IgD-negative memory B cell (primary cell): ENCODE results near the gene WDR18. TPM values are rescaled to one million over a fixed set of nuclear protein-coding genes. Genes with fewer than 3 reads are reported as not detected.
A peak's percentile ranks its signal among the peaks of the same experiment; 100 is the strongest.

Experiments
- H3K27ac Mint-ChIP-seq, 3 donors: one replicate each; pipeline ENCODE4 v1.8.0; 2020 to 2022; ENCODE audit warnings: mild to moderate bottlenecking in 3 of 3, mixed read lengths in 3 of 3, moderate library complexity in 1 of 3
- H3K27me3 Mint-ChIP-seq: one replicate; pipeline ENCODE4 v1.8.0; 2021; ENCODE audit warnings: mixed read lengths
- H3K36me3 Mint-ChIP-seq: one replicate; pipeline ENCODE4 v1.8.0; 2020; ENCODE audit warnings: mild to moderate bottlenecking, mixed read lengths
- H3K4me1 Mint-ChIP-seq, 3 donors: one replicate each; pipeline ENCODE4 v1.8.0; 2020 to 2022; ENCODE audit warnings: mixed read lengths in 3 of 3, mild to moderate bottlenecking in 1 of 3
- H3K4me3 Mint-ChIP-seq, 4 donors: one replicate each; pipeline ENCODE4 v1.8.0; 2020 to 2022; ENCODE audit warnings: mild to moderate bottlenecking in 4 of 4, mixed read lengths in 4 of 4, moderate library complexity in 3 of 4
- H3K9me3 Mint-ChIP-seq, 3 donors: one replicate each; pipeline ENCODE4 v1.8.0; 2020 to 2021; ENCODE audit warnings: mixed read lengths in 3 of 3, mild to moderate bottlenecking in 1 of 3
- polyA plus RNA-seq: library from polyadenylated mRNA; unstranded; fragments of 300-500 nt; fragmentation: Illumina TruSeq; gene quantifications from one replicate; pipeline ENCODE4 v1.2.3, GENCODE V29; 2021

Gene WDR18
- polyA plus RNA-seq, 1 donor from 2014 or later = 53.4 TPM

DNA sequence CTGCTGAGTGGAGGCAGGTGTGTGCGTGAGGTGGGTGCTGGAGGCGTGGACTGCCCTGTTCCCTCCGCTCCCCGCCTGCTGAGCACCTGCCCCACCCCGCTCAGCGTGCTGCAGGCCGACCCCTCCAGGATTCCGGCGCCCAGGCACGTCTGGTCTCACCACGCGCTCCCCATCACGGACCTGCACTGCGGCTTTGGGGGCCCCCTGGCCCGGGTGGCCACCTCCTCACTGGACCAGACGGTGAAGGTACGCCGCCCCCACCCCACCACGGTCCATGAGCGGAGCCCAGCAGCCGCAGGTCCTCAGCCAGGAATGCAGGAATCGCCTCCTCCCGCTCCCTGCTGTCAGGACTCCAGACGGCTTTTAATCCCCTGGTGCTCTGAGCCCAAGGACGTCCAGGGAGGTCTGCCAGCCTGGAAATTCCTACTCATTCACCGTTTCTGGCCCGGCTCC lies 6.0 kb downstream of the WDR18 start:
- Mint-ChIP-seq H3K36me3 (peaks cover 2% of the 10 kb centered on the region), H3K4me3 (no peak overlapping the region), H3K27me3 (no peaks in the 10 kb centered on the region), H3K4me1 (peaks cover 0 to 4% (median 0%) of the 10 kb centered on the region in 3 donors), H3K9me3 (no peaks in the 10 kb centered on the region), H3K27ac (no peak overlapping the region)

DNA sequence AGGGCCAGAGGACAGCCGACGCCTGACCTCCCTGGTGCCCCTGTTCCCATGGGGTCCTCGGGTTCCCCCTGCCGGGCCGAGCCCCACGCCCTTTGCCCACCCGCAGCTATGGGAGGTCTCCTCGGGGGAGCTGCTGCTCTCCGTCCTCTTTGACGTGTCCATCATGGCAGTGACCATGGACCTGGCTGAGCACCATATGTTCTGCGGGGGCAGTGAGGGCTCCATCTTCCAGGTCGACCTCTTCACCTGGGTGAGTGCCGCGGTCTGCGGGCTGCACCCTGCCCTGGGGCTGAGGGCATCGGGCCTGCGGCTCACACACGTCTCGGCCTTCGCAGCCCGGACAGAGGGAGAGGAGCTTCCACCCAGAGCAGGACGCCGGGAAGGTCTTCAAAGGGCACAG lies 6.6 kb downstream of the WDR18 start:
- peaks cover 0 to under 1% (median 0%) of the 10 kb centered on the region in 3 donors for H3K4me1 Mint-ChIP-seq
- no peak overlapping the region for H3K27ac Mint-ChIP-seq
- no peaks in the 10 kb centered on the region for H3K27me3 Mint-ChIP-seq
- H3K9me3 Mint-ChIP-seq = no peaks in the 10 kb centered on the region
- H3K4me3 Mint-ChIP-seq = no peak overlapping the region
- H3K36me3 Mint-ChIP-seq = peaks cover 2% of the 10 kb centered on the region

DNA sequence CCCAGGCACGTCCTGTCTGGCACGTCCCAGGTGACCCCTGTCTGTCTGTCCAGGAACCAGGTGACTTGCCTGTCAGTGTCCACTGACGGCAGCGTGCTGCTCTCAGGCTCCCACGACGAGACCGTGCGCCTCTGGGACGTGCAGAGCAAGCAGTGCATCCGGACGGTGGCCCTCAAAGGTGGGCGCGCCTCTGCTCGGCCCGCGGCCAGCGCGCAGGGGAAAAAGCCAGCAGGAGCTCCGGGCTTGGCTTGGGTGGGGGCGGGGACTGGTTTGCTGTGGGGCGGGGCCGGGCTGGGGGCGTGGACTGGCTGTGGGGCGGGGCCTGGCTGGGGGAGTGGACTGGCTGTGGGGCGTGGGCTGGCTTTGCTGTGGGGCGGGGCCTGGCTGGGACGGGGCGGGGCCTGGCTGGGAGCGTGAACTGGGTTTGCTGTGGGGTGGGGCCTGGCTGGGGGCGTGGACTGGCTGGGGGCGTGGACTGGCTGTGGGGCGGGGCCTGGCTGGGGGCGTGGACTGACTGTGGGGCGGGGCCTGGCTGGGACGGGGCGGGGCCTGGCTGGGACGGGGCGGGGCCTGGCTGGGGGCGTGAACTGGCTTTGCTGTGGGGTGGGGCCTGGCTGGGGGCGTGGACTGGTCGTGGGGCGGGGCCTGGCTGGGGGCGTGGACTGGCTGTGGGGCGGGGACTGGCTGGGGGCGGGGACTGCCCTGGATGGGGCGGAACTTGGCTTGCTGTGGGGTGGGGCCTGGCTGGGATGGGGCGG lies 7.2 kb downstream of the WDR18 start:
- H3K4me1 Mint-ChIP-seq = peaks cover 0 to 2% (median under 1%) of the 10 kb centered on the region in 3 donors
- H3K27me3 Mint-ChIP-seq = peaks cover under 1% of the 10 kb centered on the region
- no peak overlapping the region for H3K4me3 Mint-ChIP-seq
- peaks cover 2% of the 10 kb centered on the region for H3K36me3 Mint-ChIP-seq
- H3K27ac Mint-ChIP-seq = no peak overlapping the region
- no peaks in the 10 kb centered on the region for H3K9me3 Mint-ChIP-seq

DNA sequence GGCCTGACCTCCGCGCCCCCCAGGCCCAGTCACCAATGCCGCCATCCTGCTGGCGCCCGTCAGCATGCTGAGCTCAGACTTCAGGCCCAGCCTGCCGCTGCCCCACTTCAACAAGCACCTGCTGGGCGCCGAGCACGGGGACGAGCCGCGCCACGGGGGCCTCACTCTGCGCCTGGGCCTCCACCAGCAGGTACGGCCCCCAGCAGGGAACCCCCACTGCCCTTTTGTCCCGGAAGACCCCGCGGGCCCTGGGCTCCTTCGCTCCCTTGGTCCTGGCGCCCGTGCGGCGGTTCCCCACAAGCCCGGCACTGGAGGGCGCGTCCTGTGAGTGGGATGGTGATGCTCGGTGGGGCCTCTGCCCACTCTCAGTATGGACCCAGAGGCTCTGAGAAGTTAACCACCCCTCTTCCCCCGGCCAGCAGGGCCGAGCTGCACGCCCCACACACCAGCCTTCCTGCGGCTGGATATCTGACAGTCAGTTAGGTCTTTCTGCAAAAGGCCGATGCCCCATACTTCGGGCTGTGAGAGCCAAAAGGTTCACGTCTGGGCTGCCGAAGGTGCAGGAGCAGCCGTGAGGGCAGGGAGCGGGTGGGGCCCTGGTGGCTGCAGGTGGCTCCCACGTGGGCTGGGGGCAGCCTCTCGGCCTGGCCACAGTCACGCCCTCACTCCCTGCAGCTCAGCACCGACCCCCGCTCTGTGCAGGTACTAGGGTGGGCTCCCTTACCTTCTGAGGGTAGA lies 8.0 kb downstream of the WDR18 start:
- peaks cover 0 to 7% (median 5%) of the 10 kb centered on the region in 3 donors for H3K4me1 Mint-ChIP-seq
- no peaks in the 10 kb centered on the region for H3K9me3 Mint-ChIP-seq
- no peak overlapping the region for H3K27ac Mint-ChIP-seq
- H3K4me3 Mint-ChIP-seq = no peak overlapping the region
- peaks cover 2% of the 10 kb centered on the region for H3K36me3 Mint-ChIP-seq
- H3K27me3 Mint-ChIP-seq = peaks cover 8% of the 10 kb centered on the region

DNA sequence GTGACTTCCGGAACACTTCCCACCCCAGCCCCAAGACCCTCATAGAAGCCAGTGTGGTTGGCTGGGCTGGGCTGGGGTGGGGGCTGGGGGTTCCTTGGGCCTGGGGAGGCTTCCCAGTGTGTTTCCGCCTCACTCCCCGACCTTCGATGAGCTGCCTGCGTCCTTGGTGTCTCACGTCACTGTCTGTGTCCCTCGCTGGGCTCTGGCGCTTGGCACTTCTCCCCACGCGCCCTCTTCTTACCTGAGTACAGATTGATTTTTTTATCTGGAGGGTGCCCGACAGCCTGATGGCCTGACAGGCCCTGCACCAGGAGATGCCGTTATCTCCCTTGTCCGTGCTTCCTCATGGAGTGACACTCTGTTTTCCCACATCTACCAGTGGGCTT lies 8.5 kb downstream of the WDR18 start:
- H3K27ac Mint-ChIP-seq = peak overlapping the region in 1 of 3 donors; percentile 53
- H3K4me1 Mint-ChIP-seq = peaks cover 0 to 7% (median 5%) of the 10 kb centered on the region in 3 donors
- H3K9me3 Mint-ChIP-seq = no peaks in the 10 kb centered on the region
- peaks cover 14% of the 10 kb centered on the region for H3K27me3 Mint-ChIP-seq
- H3K36me3 Mint-ChIP-seq = peaks cover 2% of the 10 kb centered on the region
- no peak overlapping the region for H3K4me3 Mint-ChIP-seq

DNA sequence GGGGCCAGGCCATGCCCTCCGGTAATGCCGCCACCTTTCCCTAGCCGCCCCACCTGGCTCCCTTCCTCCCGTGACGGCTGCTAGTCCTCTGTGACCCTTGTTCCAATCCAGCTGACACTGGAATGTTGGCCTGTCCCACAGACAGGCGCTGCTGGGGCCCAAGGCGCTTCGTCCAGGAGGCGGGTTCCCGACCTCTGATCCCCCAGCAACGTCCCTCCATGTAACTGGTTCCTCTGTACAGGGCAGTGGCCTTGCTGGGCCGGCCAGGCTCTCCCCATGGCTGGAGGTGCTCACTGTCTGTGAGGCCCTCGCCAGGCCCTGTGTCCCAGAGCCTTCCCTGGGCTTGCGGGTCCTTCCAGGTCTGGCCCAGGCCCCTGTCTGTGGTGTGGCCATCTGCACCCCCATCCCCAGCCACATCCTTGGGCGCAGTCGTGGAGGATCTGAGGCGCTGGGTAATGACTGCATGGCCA lies 9.3 kb downstream of the WDR18 start:
- peaks cover 21% of the 10 kb centered on the region for H3K27me3 Mint-ChIP-seq
- no peak overlapping the region for H3K27ac Mint-ChIP-seq
- H3K9me3 Mint-ChIP-seq = no peaks in the 10 kb centered on the region
- peaks cover 0 to 7% (median 5%) of the 10 kb centered on the region in 3 donors for H3K4me1 Mint-ChIP-seq
- peaks cover 2% of the 10 kb centered on the region for H3K36me3 Mint-ChIP-seq
- no peak overlapping the region for H3K4me3 Mint-ChIP-seq

DNA sequence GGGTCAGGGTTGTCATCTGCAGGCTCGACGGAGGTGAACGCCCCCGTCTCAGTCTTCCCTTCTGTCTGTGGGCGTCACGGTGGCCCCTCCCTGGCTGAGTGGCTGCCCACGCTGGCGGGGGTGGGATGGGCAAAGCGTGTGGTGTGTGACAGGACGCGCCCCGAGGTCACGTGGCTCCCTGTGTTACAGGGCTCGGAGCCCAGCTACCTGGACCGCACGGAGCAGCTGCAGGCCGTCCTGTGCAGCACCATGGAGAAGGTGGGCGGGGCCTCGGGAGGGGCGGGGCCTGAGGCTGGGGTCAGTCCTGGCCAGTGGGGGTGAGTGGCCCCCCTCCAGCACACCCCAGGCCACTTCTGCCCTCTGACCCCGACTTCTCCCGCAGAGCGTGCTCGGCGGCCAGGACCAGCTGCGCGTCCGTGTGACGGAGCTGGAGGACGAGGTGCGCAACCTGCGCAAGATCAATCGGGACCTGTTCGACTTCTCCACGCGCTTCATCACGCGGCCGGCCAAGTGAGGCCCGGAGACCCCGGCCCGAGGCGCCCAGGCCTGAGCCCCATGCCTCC lies 9.8 kb downstream of the WDR18 start:
- Mint-ChIP-seq H3K36me3 (peaks cover 2% of the 10 kb centered on the region), H3K27ac (no peak overlapping the region), H3K27me3 (peaks cover 25% of the 10 kb centered on the region), H3K4me3 (no peak overlapping the region), H3K9me3 (no peaks in the 10 kb centered on the region), H3K4me1 (peaks cover 0 to 7% (median 5%) of the 10 kb centered on the region in 3 donors)

DNA sequence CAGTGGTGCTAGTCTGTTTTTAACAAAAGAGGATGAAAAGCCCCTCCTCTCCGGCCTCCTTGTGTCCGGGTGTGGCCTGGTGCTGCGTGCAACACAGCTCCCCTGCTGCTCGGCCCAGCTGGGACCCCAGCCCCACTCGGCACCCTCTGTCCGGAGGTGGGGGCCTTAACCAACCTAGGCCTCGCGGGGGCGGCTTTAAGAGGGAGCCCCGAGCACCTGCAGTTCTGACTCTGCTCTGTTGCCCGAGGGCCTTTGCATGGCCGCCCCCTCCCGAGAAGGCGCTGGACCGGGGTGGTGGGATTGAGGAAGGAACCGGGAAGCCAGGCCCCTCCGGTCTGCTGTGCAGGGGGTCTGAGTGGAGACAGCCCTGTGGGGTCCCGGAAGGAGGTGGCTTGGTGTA lies 10.4 kb downstream of the WDR18 start:
- Mint-ChIP-seq H3K36me3 (peaks cover 2% of the 10 kb centered on the region), H3K4me1 (peaks cover 0 to 7% (median 5%) of the 10 kb centered on the region in 3 donors), H3K4me3 (no peak overlapping the region), H3K27ac (no peak overlapping the region), H3K27me3 (peaks cover 29% of the 10 kb centered on the region), H3K9me3 (no peaks in the 10 kb centered on the region)

DNA sequence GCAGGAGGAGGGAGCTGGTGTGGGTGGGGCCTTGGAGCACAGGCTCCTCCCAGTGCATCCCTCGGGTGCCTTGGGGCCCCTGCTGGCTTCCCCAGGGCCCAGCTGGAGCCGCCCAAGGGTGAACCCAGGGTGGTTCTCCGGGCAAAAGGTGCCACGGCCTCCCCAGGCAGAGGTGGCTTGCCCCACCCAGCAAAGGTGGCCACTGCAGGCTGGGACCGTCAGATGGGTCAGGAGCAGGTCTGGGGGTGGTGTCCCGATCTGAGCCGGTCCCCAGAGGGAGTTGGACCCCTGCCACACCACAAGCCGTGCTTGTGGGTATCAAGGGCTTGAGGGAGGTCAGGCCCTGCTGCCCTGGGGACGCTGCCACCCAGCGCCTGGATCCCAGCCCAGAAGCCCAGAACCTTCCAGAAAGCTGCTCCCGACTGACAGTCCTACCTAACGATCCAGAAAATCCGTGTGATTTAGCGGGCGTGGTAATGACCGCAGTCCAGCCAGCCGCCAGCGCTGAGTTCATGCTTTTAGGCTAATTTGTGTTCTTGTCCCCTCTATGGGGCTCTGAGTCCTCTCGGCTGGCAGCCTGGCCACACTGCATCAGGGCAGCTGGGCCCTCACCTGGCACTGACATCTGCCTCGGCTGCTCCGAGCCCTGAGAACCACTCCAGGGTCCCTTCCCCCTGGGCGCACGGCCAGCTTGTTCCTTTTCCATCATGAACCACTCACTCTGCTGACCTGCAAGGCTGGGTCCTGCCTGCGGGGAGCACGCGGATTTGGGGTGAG lies 11.1 kb downstream of the WDR18 start:
- H3K36me3 Mint-ChIP-seq = peaks cover 2% of the 10 kb centered on the region
- H3K27ac Mint-ChIP-seq = no peak overlapping the region
- peaks cover 29% of the 10 kb centered on the region for H3K27me3 Mint-ChIP-seq
- H3K4me3 Mint-ChIP-seq = no peak overlapping the region
- no peaks in the 10 kb centered on the region for H3K9me3 Mint-ChIP-seq
- peaks cover 0 to 7% (median 5%) of the 10 kb centered on the region in 3 donors for H3K4me1 Mint-ChIP-seq

DNA sequence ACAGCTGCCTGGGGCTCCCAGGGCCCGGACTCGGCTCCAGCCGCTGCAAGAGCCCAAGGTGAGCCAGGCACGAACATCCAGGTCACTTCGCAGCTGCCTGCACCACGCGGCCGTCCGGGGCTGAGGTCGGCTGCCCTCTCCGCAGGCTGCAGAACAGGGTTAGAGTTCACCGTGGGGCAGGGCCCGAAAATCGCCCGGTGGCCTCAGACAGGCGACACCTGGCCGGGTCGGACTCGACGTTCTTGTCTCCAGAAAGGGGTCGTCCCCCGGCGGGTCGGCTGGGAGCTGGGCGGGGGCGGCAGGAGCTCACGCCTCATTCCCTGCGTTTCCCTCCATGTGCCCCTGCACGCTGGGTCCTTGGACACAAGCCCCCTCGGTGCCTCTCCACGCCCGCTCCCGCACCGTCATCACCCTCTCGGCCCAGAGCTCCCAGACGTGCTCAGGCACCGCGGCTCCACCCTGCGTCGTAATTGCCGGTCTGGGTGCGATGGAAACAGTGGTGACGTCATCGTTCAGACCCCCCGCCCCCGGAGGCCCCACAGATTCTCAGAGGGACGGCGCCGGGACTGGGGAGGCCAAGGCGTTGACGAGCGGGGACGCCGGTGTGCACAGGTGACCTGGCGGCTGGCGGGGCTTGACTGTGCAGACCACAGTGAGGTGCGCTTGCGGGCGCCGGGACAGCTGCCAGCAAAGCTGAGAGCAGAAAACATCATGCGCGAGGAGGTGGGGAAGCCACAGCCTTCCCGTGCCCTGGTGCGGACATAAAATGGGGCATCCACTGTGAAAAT lies 12.1 kb downstream of the WDR18 start:
- peaks cover 2% of the 10 kb centered on the region for H3K36me3 Mint-ChIP-seq
- H3K9me3 Mint-ChIP-seq = no peaks in the 10 kb centered on the region
- H3K27me3 Mint-ChIP-seq = peaks cover 32% of the 10 kb centered on the region
- peak overlapping the region; percentile 87 to 92 (median 89) for H3K27ac Mint-ChIP-seq
- peak overlapping the region in 3 of 4 donors; percentile 48 to 53 (median 49) for H3K4me3 Mint-ChIP-seq
- H3K4me1 Mint-ChIP-seq = peaks cover 0 to 7% (median 7%) of the 10 kb centered on the region in 3 donors

DNA sequence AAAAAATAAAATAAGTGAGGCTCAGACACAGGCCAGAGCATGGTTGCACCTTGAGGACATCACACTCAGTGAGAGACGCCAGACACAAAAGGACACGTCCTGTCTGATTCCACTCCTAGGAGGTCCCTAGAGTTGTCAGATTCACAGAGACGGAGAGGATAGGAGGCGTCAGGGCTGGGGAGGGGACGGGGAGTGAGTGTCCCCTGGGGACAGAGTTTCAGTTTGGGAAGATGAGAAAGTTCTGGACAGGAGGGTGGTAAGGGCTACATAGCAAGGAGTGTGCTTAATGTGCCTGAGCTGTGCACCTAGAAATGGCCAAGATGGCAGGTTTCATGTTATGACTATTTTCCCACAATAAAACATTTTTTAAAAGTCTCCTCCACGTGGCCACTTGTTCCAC lies 13.9 kb downstream of the WDR18 start:
- Mint-ChIP-seq H3K36me3 (no peaks in the 10 kb centered on the region), H3K4me3 (peak overlapping the region in 2 of 4 donors; percentile 43 to 49), H3K27ac (peak overlapping the region in 2 of 3 donors; percentile 45 to 63), H3K27me3 (peaks cover 35% of the 10 kb centered on the region), H3K4me1 (peaks cover 0 to 9% (median 7%) of the 10 kb centered on the region in 3 donors), H3K9me3 (no peaks in the 10 kb centered on the region)

DNA sequence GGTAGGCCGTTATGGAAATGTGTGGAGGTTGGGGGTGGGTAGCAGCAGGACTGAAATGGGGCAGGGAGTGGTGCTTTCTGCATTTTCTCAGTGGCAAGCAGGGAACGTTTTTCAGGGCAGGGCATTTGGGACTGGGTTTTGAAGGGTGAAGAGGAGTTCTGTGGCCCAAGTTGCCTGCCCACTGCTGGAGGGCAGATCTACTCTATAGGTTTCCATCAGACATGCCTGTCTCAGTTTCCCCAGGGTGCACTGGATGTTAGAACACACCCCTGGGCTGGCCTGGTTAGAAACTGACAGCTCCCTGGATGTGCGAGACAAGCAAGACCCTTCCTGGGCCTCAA lies 15.2 kb downstream of the WDR18 start:
- H3K36me3 Mint-ChIP-seq = no peaks in the 10 kb centered on the region
- H3K9me3 Mint-ChIP-seq = no peaks in the 10 kb centered on the region
- H3K27me3 Mint-ChIP-seq = peaks cover 35% of the 10 kb centered on the region
- H3K4me3 Mint-ChIP-seq = peak overlapping the region in 2 of 4 donors; percentile 10 to 36
- H3K4me1 Mint-ChIP-seq = peaks cover 0 to 9% (median 7%) of the 10 kb centered on the region in 3 donors
- H3K27ac Mint-ChIP-seq = peak overlapping the region in 1 of 3 donors; percentile 55

DNA sequence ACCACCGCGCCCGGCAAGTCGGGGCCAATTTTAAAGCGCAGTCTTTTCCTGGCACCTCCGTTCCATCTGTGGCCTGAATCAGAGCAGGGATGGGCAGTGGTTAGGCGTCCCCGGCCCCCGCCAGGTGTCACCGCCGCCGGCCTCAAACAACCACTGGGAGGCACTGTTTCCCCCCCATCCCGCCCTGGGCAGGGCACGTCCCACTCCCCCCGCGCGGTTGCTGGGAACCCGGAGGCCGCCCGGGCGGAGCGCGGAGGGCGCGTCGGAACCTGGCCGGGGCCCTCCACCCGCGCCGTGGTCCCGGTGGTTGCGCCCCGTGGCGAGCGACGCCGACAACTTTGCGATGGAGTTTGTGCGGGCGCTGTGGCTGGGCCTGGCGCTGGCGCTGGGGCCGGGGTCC lies 15.9 kb downstream of the WDR18 start, which contains the start of gene GRIN3B:
TSS of gene GRIN3B (plus strand) at position 325 of the 400 bp plus-strand sequence. CDS start at position 344, 19 bp downstream.
- Mint-ChIP-seq H3K36me3 (no peaks in the 10 kb centered on the region), H3K27ac (peak within 1 kb of the TSS in 1 of 3 donors; percentile 55), H3K27me3 (peaks cover 35% of the 10 kb centered on the region), H3K4me3 (peak within 1 kb of the TSS; percentile 8 to 81 (median 44)), H3K9me3 (no peaks in the 10 kb centered on the region), H3K4me1 (peaks cover 0 to 10% (median 7%) of the 10 kb centered on the region in 3 donors)
